Measurements from ENCODE around the gene BIK. TPM values are rescaled to one million over a fixed set of nuclear protein-coding genes. Genes with fewer than 3 reads are reported as not detected.
A peak's percentile ranks its signal among the peaks of the same experiment; 100 is the strongest.

The BIK gene
- total RNA-seq, 2 donors from 2014 or later: 5.8 to 13.3 TPM

DNA sequence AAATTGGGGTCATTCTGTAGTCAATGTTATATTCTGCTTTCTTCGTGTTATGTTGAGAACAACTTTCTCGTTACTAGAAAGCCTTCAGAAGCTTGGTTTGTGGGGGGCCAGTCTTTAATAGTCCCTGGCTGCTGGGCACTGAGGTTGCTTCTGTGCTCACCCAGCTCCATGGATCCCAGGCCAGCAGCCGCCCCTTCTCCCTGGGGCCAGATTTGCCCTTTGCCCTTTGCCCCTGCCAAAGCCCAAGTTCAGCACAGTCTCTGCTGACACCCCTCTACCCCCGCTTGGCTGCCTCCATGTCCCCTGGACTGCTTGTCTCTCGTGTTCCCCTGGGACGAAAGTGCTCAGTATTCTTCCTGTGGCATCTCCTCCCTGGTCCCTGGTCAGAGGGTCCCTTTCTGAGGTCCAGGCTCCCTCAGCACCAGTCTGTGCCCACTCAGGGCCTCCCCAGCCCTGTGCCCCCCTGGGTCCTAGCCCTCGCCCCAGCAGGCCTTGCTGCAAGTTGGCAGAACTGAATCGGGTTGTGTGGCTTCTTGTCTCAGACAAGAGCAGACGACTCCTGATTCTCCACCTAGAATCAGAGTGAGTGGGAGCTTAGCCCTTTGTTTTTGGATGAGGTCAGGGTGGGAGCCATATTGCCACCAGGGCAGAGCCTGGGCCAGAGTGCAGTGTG lies 47.5 kb downstream of the BIK start:
- Histone ChIP-seq H3K27me3 (ENCODE audit: control insufficient read depth, insufficient read depth, low read length, poor library complexity, severe bottlenecking) (no peaks in the 10 kb centered on the region), H3K27ac (ENCODE audit: low read depth, low read length) (no peak overlapping the region)

DNA sequence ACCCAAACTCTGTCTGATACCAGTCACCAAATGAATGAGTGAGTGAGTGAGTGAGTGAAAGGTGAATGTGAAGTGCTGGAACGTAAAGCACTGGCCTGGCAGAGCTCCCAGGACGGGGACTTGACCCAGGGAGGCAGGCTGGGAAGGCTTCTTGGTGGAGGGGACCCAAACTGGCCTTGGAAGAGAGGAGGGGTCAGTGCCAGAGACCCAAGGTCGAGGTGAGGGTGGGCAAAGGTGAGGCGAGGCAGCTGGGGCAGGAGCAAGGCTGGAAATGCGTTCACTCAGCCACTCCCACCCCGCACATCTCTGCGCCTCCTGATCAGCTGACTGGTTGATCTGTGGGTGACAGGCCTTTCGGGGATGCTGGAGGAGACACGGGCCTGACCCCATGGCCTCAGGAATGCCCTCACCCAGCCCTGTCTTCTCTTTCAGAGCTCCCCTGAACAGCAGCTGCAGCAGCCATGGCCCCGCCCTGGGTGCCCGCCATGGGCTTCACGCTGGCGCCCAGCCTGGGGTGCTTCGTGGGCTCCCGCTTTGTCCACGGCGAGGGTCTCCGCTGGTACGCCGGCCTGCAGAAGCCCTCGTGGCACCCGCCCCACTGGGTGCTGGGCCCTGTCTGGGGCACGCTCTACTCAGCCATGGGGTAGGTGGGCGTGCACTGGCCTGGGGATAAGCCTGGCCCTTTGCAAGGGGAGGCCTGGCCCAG lies 48.4 kb downstream of the BIK start:
- Mint-ChIP-seq H3K9me3 (no peaks in the 10 kb centered on the region), H3K36me3 (ENCODE audit: low read depth) (no peaks in the 10 kb centered on the region), H3K4me3 (no peak overlapping the region), H3K4me1 (no peaks in the 10 kb centered on the region), H3K27ac (peak overlapping the region; percentile 16), H3K27me3 (ENCODE audit: insufficient read depth) (no peaks in the 10 kb centered on the region)
- no peak overlapping the region for H3K4me3 ChIP-seq (ENCODE audit: low read length)
- no peaks in the 10 kb centered on the region for H3K4me1 ChIP-seq (ENCODE audit: control insufficient read depth, insufficient read depth, low read length)
- WGBS, 2 experiments (ENCODE audit: insufficient coverage in 1 of 2, insufficient read length in 1 of 2): 93 to 97% methylated on average over 20 to 24 of the region's 24 CpGs
- no peaks in the 10 kb centered on the region for H3K9me3 ChIP-seq (ENCODE audit: control insufficient read depth, low read length)
- H3K27me3 ChIP-seq (ENCODE audit: control insufficient read depth, insufficient read depth, low read length, poor library complexity, severe bottlenecking): no peaks in the 10 kb centered on the region
- H3K27ac ChIP-seq (ENCODE audit: low read depth, low read length): no peak overlapping the region
- H3K9ac ChIP-seq (ENCODE audit: extremely low read depth, low read length, poor library complexity, severe bottlenecking): no peak overlapping the region
- H3K36me3 ChIP-seq (ENCODE audit: control insufficient read depth, insufficient read depth, low read length): no peaks in the 10 kb centered on the region
- TF ChIP-seq, protein P1, sequence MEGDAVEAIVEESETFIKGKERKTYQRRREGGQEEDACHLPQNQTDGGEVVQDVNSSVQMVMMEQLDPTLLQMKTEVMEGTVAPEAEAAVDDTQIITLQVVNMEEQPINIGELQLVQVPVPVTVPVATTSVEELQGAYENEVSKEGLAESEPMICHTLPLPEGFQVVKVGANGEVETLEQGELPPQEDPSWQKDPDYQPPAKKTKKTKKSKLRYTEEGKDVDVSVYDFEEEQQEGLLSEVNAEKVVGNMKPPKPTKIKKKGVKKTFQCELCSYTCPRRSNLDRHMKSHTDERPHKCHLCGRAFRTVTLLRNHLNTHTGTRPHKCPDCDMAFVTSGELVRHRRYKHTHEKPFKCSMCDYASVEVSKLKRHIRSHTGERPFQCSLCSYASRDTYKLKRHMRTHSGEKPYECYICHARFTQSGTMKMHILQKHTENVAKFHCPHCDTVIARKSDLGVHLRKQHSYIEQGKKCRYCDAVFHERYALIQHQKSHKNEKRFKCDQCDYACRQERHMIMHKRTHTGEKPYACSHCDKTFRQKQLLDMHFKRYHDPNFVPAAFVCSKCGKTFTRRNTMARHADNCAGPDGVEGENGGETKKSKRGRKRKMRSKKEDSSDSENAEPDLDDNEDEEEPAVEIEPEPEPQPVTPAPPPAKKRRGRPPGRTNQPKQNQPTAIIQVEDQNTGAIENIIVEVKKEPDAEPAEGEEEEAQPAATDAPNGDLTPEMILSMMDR (conservative IDR thresholded peaks at IDR 0.05): no peak
- DNase-seq: no peak

More for the DNA sequence above, 47.5 kb downstream of the BIK start:
- peaks cover under 1% of the 10 kb centered on the region for H3K4me1 Mint-ChIP-seq
- DNase-seq: no peak
- H3K9me3 ChIP-seq (ENCODE audit: control insufficient read depth, low read length): no peaks in the 10 kb centered on the region
- no peaks in the 10 kb centered on the region for H3K9me3 Mint-ChIP-seq
- H3K4me3 ChIP-seq (ENCODE audit: low read length): no peak overlapping the region
- TF ChIP-seq, protein P1 (conservative IDR thresholded peaks at IDR 0.05): no peak
- peaks cover under 1% of the 10 kb centered on the region for H3K27me3 Mint-ChIP-seq (ENCODE audit: insufficient read depth)
- H3K36me3 Mint-ChIP-seq (ENCODE audit: low read depth): no peaks in the 10 kb centered on the region
- H3K36me3 ChIP-seq (ENCODE audit: control insufficient read depth, insufficient read depth, low read length): no peaks in the 10 kb centered on the region
- H3K9ac ChIP-seq (ENCODE audit: extremely low read depth, low read length, poor library complexity, severe bottlenecking): no peak overlapping the region
- no peak overlapping the region for H3K27ac Mint-ChIP-seq
- no peaks in the 10 kb centered on the region for H3K4me1 ChIP-seq (ENCODE audit: control insufficient read depth, insufficient read depth, low read length)
- H3K4me3 Mint-ChIP-seq: no peak overlapping the region
- WGBS, 2 experiments (ENCODE audit: insufficient coverage in 1 of 2, insufficient read length in 1 of 2): 86 to 91% methylated on average over 4 to 9 of the region's 9 CpGs

DNA sequence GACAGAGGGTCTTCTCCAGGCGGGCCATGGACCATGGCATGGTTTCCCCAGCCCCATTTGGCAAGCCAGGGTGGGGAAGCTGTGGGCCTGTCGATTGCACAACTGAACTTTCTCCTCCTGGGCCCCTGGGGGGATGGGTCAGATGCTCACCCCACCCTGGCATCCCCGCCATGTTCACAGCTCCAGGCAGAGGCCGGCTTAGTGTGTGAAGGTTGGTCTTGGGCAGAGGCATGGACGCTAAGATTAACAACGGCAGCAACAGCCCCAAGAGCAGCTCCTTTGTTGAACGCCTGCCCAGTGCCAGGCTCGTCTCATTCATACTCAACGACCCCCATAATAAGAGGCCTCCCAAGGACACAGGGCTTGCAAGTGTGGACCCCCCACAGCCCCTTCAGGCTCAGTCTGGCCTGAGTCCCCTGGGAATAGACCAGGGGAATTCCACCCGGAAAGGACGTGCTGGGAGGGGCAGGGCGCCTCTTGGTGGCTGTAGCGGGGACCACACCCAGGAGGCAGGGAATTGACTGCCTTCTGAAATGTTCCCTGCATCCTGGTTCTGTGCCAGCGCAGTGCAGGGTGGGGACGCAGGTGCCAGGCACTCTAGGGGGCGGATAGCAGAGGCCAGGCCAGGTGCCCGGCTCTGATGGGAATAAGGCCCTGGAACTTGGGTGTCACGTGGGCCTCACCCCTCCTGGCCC lies 49.1 kb downstream of the BIK start:
- Histone ChIP-seq H3K9ac (ENCODE audit: extremely low read depth, low read length, poor library complexity, severe bottlenecking) (no peak overlapping the region), H3K9me3 (ENCODE audit: control insufficient read depth, low read length) (no peaks in the 10 kb centered on the region), H3K27ac (ENCODE audit: low read depth, low read length) (no peak overlapping the region), H3K4me1 (ENCODE audit: control insufficient read depth, insufficient read depth, low read length) (no peaks in the 10 kb centered on the region), H3K4me3 (ENCODE audit: low read length) (no peak overlapping the region), H3K36me3 (ENCODE audit: control insufficient read depth, insufficient read depth, low read length) (no peaks in the 10 kb centered on the region), H3K27me3 (ENCODE audit: control insufficient read depth, insufficient read depth, low read length, poor library complexity, severe bottlenecking) (no peaks in the 10 kb centered on the region)
- Mint-ChIP-seq H3K27ac (no peak overlapping the region), H3K9me3 (no peaks in the 10 kb centered on the region), H3K4me1 (no peaks in the 10 kb centered on the region), H3K4me3 (no peak overlapping the region), H3K27me3 (ENCODE audit: insufficient read depth) (no peaks in the 10 kb centered on the region), H3K36me3 (ENCODE audit: low read depth) (no peaks in the 10 kb centered on the region)
- DNase-seq: peak; percentile 86
- TF ChIP-seq, protein P1 (conservative IDR thresholded peaks at IDR 0.05): peak; percentile 75
- 88 to 92% methylated on average over 9 to 18 of the region's 18 CpGs for WGBS, 2 experiments (ENCODE audit: insufficient coverage in 1 of 2, insufficient read length in 1 of 2)

Data from endodermal cell (in vitro differentiated cells).